Measurements from ENCODE around the gene ACSM2A. TPM values are rescaled to one million over a fixed set of nuclear protein-coding genes. Genes with fewer than 3 reads are reported as not detected.
"Not testable (repeated sequence)": the region's sequence is repeated elsewhere in the genome, so short reads cannot be mapped to it uniquely, and the experiment has no call there.

ACSM2A gene
- total and polyA plus RNA-seq, 2 donors (not counting 1 experiment from before 2014, with no cell fraction given), result not detected

DNA sequence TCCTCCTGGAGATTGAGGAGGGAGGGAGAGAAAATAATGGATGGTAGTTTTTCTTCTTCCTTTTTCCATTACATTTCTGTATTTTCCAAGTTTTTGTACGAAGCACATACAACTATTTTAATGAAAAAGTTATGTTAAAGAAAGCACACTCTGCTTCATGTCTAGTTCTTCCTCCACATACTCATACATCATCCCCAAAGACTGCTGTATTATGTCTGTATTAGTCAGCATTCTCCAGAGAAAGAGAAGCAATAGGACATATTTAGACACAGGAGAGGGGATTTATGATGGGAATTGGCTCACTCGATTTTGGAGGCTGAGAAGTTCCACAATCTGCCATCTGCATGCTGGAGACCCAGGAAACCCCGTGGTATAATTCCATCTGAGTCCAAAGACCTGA, 10.1 kb upstream of the ACSM2A start:
- no peak overlapping the region for H2AFZ ChIP-seq (ENCODE audit: low read length)
- H3K9me3 ChIP-seq (ENCODE audit: control insufficient read depth, insufficient read depth, low read depth, low read length), result no peaks in the 10 kb centered on the region
- H3K27me3 ChIP-seq (ENCODE audit: control insufficient read depth, insufficient read depth, low read length), result no peaks in the 10 kb centered on the region
- no peak overlapping the region for H3K4me2 ChIP-seq (ENCODE audit: extremely low read depth, insufficient read depth, low read length)
- no peak overlapping the region for H3K9ac ChIP-seq (ENCODE audit: insufficient read depth, low read length)
- H3K27ac ChIP-seq (ENCODE audit: insufficient read depth, low read length), result no peak overlapping the region
- H3K4me3 ChIP-seq (replicated peaks in 1 of 4; ENCODE audit: control extremely low read depth in 1 of 4, insufficient read depth in 1 of 4, low read depth in 3 of 4, low read length in 4 of 4), result no peak overlapping the region
- TF ChIP-seq, protein P1, sequence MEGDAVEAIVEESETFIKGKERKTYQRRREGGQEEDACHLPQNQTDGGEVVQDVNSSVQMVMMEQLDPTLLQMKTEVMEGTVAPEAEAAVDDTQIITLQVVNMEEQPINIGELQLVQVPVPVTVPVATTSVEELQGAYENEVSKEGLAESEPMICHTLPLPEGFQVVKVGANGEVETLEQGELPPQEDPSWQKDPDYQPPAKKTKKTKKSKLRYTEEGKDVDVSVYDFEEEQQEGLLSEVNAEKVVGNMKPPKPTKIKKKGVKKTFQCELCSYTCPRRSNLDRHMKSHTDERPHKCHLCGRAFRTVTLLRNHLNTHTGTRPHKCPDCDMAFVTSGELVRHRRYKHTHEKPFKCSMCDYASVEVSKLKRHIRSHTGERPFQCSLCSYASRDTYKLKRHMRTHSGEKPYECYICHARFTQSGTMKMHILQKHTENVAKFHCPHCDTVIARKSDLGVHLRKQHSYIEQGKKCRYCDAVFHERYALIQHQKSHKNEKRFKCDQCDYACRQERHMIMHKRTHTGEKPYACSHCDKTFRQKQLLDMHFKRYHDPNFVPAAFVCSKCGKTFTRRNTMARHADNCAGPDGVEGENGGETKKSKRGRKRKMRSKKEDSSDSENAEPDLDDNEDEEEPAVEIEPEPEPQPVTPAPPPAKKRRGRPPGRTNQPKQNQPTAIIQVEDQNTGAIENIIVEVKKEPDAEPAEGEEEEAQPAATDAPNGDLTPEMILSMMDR (conservative IDR thresholded peaks at IDR 0.05 in 1 of 2, IDR thresholded peaks at IDR 0.05 in 1 of 2; ENCODE audit: low read depth in 1 of 2, low read length in 2 of 2), result no peak
- TF ChIP-seq EZH2 (IDR thresholded peaks at IDR 0.05; ENCODE audit: low read length, missing control alignments), result no peak
- no peaks in the 10 kb centered on the region for H3K79me2 ChIP-seq (ENCODE audit: control insufficient read depth, insufficient read depth, low read length)
- DNase-seq (ENCODE audit: low read depth in 2 of 2), result no peak
- no peaks in the 10 kb centered on the region for H4K20me1 ChIP-seq (ENCODE audit: control insufficient read depth, extremely low read depth, insufficient read depth, low read length)
- H3K4me1 ChIP-seq (ENCODE audit: control insufficient read depth, extremely low read depth, insufficient read depth, low read length), result no peaks in the 10 kb centered on the region
- no peaks in the 10 kb centered on the region for H3K36me3 ChIP-seq (ENCODE audit: control insufficient read depth, insufficient read depth, low read length)

DNA sequence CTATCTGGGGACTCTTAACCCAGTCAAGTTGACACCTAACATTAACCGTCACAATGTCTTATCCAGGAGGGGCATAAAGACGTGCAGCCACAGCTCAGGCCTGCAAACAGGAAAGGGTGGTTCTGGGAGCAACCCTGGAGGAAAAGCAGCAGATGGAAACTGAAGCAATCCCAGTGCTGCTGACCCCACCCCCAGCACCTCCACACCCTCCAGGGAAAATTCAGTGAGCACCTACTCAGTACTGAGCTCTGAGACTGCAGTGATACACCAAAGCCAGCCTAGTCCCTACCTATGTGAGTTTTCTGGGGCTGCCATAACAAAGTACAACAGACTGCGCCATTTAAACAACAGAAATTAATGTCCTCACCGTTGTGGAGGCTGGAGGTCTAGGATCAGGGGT, 9.5 kb upstream of the ACSM2A start:
- H3K4me3 ChIP-seq (replicated peaks in 1 of 4; ENCODE audit: control extremely low read depth in 1 of 4, insufficient read depth in 1 of 4, low read depth in 3 of 4, low read length in 4 of 4); H3K4me2 ChIP-seq (ENCODE audit: extremely low read depth, insufficient read depth, low read length); H3K9ac ChIP-seq (ENCODE audit: insufficient read depth, low read length); H3K36me3 ChIP-seq (ENCODE audit: control insufficient read depth, insufficient read depth, low read length); H3K4me1 ChIP-seq (ENCODE audit: control insufficient read depth, extremely low read depth, insufficient read depth, low read length); H3K9me3 ChIP-seq (ENCODE audit: control insufficient read depth, insufficient read depth, low read depth, low read length); H3K79me2 ChIP-seq (ENCODE audit: control insufficient read depth, insufficient read depth, low read length); H3K27me3 ChIP-seq (ENCODE audit: control insufficient read depth, insufficient read depth, low read length); H2AFZ ChIP-seq (ENCODE audit: low read length); H4K20me1 ChIP-seq (ENCODE audit: control insufficient read depth, extremely low read depth, insufficient read depth, low read length); H3K27ac ChIP-seq (ENCODE audit: insufficient read depth, low read length); DNase-seq (ENCODE audit: low read depth in 2 of 2): not testable (repeated sequence)

DNA sequence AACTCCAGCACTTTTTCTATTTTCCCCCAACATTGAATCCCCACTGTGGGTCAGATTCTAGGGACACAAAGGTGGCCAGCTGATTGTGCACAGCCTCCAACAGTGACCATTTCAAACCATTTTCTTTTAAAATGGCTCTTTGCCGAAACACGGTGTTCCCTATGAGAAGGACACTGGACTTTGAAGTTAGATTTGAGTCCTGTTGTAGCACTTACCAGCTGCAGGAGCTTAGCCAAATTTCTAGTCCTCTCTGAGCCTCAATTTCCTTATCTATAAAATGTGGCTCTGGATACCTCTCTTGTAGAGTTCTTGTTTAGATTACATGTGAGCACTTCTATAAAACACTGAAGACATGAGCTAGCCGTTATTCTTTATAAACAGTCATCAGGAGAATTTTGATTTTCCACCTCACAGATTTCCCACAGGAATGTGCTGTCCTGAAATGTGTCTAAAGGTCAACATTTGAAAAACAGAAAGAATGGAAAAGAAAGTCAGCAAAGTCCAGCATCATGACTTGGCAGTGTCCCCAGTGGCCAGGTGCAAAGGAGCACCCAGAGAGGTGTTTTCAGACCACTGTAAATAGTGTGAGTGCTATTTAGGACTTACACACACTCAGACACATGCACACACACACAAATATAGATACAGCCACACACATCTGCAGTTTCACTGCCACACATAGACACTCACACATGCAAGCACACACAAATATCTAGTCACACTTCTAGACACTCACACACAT, 4.5 kb upstream of the ACSM2A start:
- not testable (repeated sequence) for H3K9ac ChIP-seq (ENCODE audit: insufficient read depth, low read length); H4K20me1 ChIP-seq (ENCODE audit: control insufficient read depth, extremely low read depth, insufficient read depth, low read length); DNase-seq (ENCODE audit: low read depth in 2 of 2); H3K27me3 ChIP-seq (ENCODE audit: control insufficient read depth, insufficient read depth, low read length); H3K27ac ChIP-seq (ENCODE audit: insufficient read depth, low read length); H3K4me2 ChIP-seq (ENCODE audit: extremely low read depth, insufficient read depth, low read length); H3K9me3 ChIP-seq (ENCODE audit: control insufficient read depth, insufficient read depth, low read depth, low read length); H3K79me2 ChIP-seq (ENCODE audit: control insufficient read depth, insufficient read depth, low read length); H2AFZ ChIP-seq (ENCODE audit: low read length); H3K4me3 ChIP-seq (replicated peaks in 1 of 4; ENCODE audit: control extremely low read depth in 1 of 4, insufficient read depth in 1 of 4, low read depth in 3 of 4, low read length in 4 of 4); H3K36me3 ChIP-seq (ENCODE audit: control insufficient read depth, insufficient read depth, low read length); H3K4me1 ChIP-seq (ENCODE audit: control insufficient read depth, extremely low read depth, insufficient read depth, low read length)

DNA sequence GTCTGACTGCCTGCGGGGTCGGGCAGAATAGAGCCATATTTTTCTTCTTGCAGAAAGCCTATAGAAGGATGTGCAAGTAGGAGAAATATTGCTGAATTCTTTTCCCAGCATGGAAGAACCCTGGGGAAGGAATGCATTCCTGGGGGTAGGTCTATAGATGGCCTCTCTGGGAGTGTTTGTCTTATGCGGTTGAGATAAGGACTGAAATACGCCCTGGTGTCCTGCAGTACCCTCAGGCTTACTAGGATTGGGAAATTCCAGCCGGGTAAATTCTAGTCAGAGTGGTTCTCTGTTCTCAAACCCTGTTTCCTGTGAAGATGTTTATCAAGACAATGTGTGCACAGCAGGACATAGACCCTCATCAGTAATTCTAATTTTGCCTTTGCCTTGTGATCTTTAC, 2.3 kb downstream of the ACSM2A start:
- DNase-seq (ENCODE audit: low read depth in 2 of 2); H3K27ac ChIP-seq (ENCODE audit: insufficient read depth, low read length); H3K36me3 ChIP-seq (ENCODE audit: control insufficient read depth, insufficient read depth, low read length); H3K9ac ChIP-seq (ENCODE audit: insufficient read depth, low read length); H3K79me2 ChIP-seq (ENCODE audit: control insufficient read depth, insufficient read depth, low read length); H2AFZ ChIP-seq (ENCODE audit: low read length); H4K20me1 ChIP-seq (ENCODE audit: control insufficient read depth, extremely low read depth, insufficient read depth, low read length); H3K4me1 ChIP-seq (ENCODE audit: control insufficient read depth, extremely low read depth, insufficient read depth, low read length); H3K9me3 ChIP-seq (ENCODE audit: control insufficient read depth, insufficient read depth, low read depth, low read length); H3K4me3 ChIP-seq (replicated peaks in 1 of 4; ENCODE audit: control extremely low read depth in 1 of 4, insufficient read depth in 1 of 4, low read depth in 3 of 4, low read length in 4 of 4); H3K4me2 ChIP-seq (ENCODE audit: extremely low read depth, insufficient read depth, low read length); H3K27me3 ChIP-seq (ENCODE audit: control insufficient read depth, insufficient read depth, low read length): not testable (repeated sequence)

DNA sequence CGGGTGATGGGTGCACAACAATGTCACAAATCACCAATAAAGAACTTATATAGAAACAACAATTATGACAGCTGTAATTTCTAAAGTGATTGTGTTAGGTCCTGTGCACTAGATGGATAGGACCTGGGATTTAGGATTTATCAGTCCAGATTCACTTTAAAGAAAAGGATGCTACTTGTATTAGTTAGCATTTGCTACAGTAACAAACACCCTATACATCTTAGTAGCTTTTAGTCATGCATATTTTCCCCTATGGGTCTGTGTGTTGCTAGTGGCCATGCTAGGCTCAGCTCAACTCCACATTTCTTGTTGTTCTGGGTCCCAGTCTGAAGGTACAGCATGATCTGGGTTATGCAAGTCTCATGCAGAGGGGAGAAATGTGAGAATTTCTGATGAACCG, 7.9 kb downstream of the ACSM2A start:
- H3K4me1 ChIP-seq (ENCODE audit: control insufficient read depth, extremely low read depth, insufficient read depth, low read length); H3K4me3 ChIP-seq (replicated peaks in 1 of 4; ENCODE audit: control extremely low read depth in 1 of 4, insufficient read depth in 1 of 4, low read depth in 3 of 4, low read length in 4 of 4); H4K20me1 ChIP-seq (ENCODE audit: control insufficient read depth, extremely low read depth, insufficient read depth, low read length); H3K9me3 ChIP-seq (ENCODE audit: control insufficient read depth, insufficient read depth, low read depth, low read length); H3K27me3 ChIP-seq (ENCODE audit: control insufficient read depth, insufficient read depth, low read length); H3K9ac ChIP-seq (ENCODE audit: insufficient read depth, low read length); H3K4me2 ChIP-seq (ENCODE audit: extremely low read depth, insufficient read depth, low read length); H3K79me2 ChIP-seq (ENCODE audit: control insufficient read depth, insufficient read depth, low read length); H3K36me3 ChIP-seq (ENCODE audit: control insufficient read depth, insufficient read depth, low read length); H3K27ac ChIP-seq (ENCODE audit: insufficient read depth, low read length); DNase-seq (ENCODE audit: low read depth in 2 of 2); H2AFZ ChIP-seq (ENCODE audit: low read length): not testable (repeated sequence)

DNA sequence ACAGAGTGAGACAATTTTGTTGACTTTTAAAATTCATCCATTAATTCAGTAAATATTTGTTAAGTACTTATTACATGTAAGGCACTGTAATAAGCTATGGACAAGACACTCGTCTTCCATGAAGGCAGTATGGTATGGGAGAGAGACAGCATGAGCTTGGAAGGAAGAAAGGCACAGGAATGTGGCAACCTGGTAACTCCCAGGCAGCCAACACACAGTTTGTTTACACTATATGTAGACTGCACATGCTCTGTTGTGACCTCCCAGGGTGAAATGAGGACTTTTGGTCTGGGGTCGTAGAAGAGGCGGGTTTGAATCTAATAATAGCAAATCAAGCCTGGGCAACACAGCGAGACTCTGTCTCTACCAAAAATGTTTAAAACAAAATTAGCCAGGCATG, 9.0 kb downstream of the ACSM2A start:
- not testable (repeated sequence) for H3K9me3 ChIP-seq (ENCODE audit: control insufficient read depth, insufficient read depth, low read depth, low read length); H3K79me2 ChIP-seq (ENCODE audit: control insufficient read depth, insufficient read depth, low read length); H4K20me1 ChIP-seq (ENCODE audit: control insufficient read depth, extremely low read depth, insufficient read depth, low read length); H3K4me2 ChIP-seq (ENCODE audit: extremely low read depth, insufficient read depth, low read length); H3K4me1 ChIP-seq (ENCODE audit: control insufficient read depth, extremely low read depth, insufficient read depth, low read length); H3K9ac ChIP-seq (ENCODE audit: insufficient read depth, low read length); DNase-seq (ENCODE audit: low read depth in 2 of 2); H3K36me3 ChIP-seq (ENCODE audit: control insufficient read depth, insufficient read depth, low read length); H3K4me3 ChIP-seq (replicated peaks in 1 of 4; ENCODE audit: control extremely low read depth in 1 of 4, insufficient read depth in 1 of 4, low read depth in 3 of 4, low read length in 4 of 4); H3K27me3 ChIP-seq (ENCODE audit: control insufficient read depth, insufficient read depth, low read length); H2AFZ ChIP-seq (ENCODE audit: low read length); H3K27ac ChIP-seq (ENCODE audit: insufficient read depth, low read length)
